Panc1 (cell line): ENCODE data around the gene KLK4. TPM values are rescaled to one million over a fixed set of nuclear protein-coding genes. Genes with fewer than 3 reads are reported as not detected.

ENCODE experiments used
- ATAC-seq: fragments of 200-7000 bp; cut with Tn5 transposase; 2 replicates; pipeline ENCODE4 v1.9.1; 2020; ENCODE audit warnings: mild to moderate bottlenecking, moderate library complexity
- BruUV-seq: library from RNA; stranded (reverse); fragments of 400-500 nt; replicated peaks from 2 replicates; lab custom pipeline; 2021; lab: Mats Ljungman, UMichigan
- CTCF ChIA-PET: fragments of 300-600 bp; sonication (Branson Sonifier 250); formaldehyde crosslinking; loops from one replicate; lab custom pipeline; 2022; ENCODE audit warnings: antibody characterized with exemption; lab: Charles Lee
- POLR2A ChIA-PET: fragments of 300-600 bp; sonication (Branson Sonifier 250); formaldehyde crosslinking; loops from one replicate; lab custom pipeline; 2022; ENCODE audit warnings: antibody characterized with exemption; lab: Charles Lee
- DNase-seq: peaks from one replicate; pipeline ENCODE4 v3.0.0-alpha.2; 2010; ENCODE audit warnings: low read depth, low spot score
- H3K27ac ChIP-seq: 2 replicates; pipeline ENCODE4 v1.5.1; 2011; ENCODE audit warnings: mild to moderate bottlenecking, low read length, inconsistent platforms
- H3K27me3 ChIP-seq: fragments of 200-500 bp; sonication (Bioruptor generic); 2 replicates; pipeline ENCODE4 v1.6.0; 2014; ENCODE audit warnings: low read length, inconsistent platforms; ENCODE audit not compliant: control insufficient read depth, insufficient read depth
- H3K36me3 ChIP-seq: fragments of 200-500 bp; sonication (Bioruptor generic); 2 replicates; pipeline ENCODE4 v1.5.1; 2014; ENCODE audit warnings: inconsistent platforms, mild to moderate bottlenecking, low read length, moderate library complexity; ENCODE audit not compliant: control insufficient read depth, insufficient read depth
- H3K4me1 ChIP-seq: 2 replicates; pipeline ENCODE4 v1.5.1; 2011; ENCODE audit warnings: inconsistent platforms, mild to moderate bottlenecking, low read length, moderate library complexity; ENCODE audit not compliant: control insufficient read depth, insufficient read depth
- H3K4me3 ChIP-seq, 2 experiments: 2 replicates each; pipeline ENCODE4 v1.5.1; 2011 to 2012; ENCODE audit warnings: low read depth in 2 of 2, low read length in 2 of 2, mild to moderate bottlenecking in 2 of 2, inconsistent platforms in 1 of 2, moderate library complexity in 1 of 2
- H3K9me3 ChIP-seq: fragments of 200-500 bp; sonication (Bioruptor generic); 2 replicates; pipeline ENCODE4 v1.5.1; 2014; ENCODE audit warnings: low read depth, mild to moderate bottlenecking, inconsistent platforms, low read length, moderate library complexity; ENCODE audit not compliant: control insufficient read depth, insufficient read depth
- CTCF ChIP-seq: fragments of 450-650 bp; IDR thresholded peaks from 2 replicates; pipeline ENCODE4 v1.5.1; 2017; ENCODE audit warnings: mild to moderate bottlenecking
- POLR2AphosphoS5 ChIP-seq: IDR thresholded peaks from 2 replicates; pipeline ENCODE4 v1.6.1; 2012; ENCODE audit warnings: mild to moderate bottlenecking, low read depth, low read length, moderate library complexity
- SIN3A ChIP-seq: IDR thresholded peaks from 2 replicates; pipeline ENCODE4 v1.6.1; 2012; ENCODE audit warnings: low read depth, mild to moderate bottlenecking, low read length, moderate library complexity, borderline replicate concordance; ENCODE audit not compliant: insufficient read depth
- TCF7L2 ChIP-seq: IDR thresholded peaks from 2 replicates; pipeline ENCODE4 v1.6.1; 2011; ENCODE audit warnings: mild to moderate bottlenecking, low read depth, low read length, inconsistent platforms
- in situ Hi-C: cut with HindIII; loops from 2 replicates; pipeline ENCODE4 v1.10.0; 2016; ENCODE audit warnings: low sequenced_read_pairs, low pct_unique_long_range_greater_than_20kb
- intact Hi-C: fragments of 100-400 bp; cut with micrococcal nuclease; formaldehyde crosslinking; loops from one replicate; pipeline ENCODE4 v1.10.0; 2022; ENCODE audit not compliant: unreplicated experiment
- total RNA-seq: library from RNA; stranded (reverse); gene quantifications from one replicate; pipeline ENCODE4 v1.2.1, GENCODE V29; 2021; ENCODE audit not compliant: unreplicated experiment
- TF ChIP-seq, protein P1 (sequence below), 2 experiments: IDR thresholded peaks; 2 replicates each; pipeline ENCODE4 v1.6.1; 2011 to 2012; ENCODE audit warnings: low read depth in 2 of 2, control low read depth in 1 of 2, low read length in 1 of 2, mild to moderate bottlenecking in 1 of 2, moderate library complexity in 1 of 2; ENCODE audit not compliant: insufficient read depth in 1 of 2

Gene KLK4
- total RNA-seq, 1 experiment from 2014 or later: not detected

GRCh38 chr19:50876456-50876855 lies 34.7 kb downstream of the KLK4 start:
- Histone ChIP-seq H3K27ac (no peak overlapping the region), H3K4me3 (no peak overlapping the region), H3K9me3 (no peaks in the 10 kb centered on the region), H3K4me1 (no peaks in the 10 kb centered on the region), H3K27me3 (peaks cover 7% of the 10 kb centered on the region; the same call in 1 of the 2 replicates), H3K36me3 (no peaks in the 10 kb centered on the region)
- intact Hi-C loops (no loop called here), in situ Hi-C loops (no loop called here)
- BruUV-seq: no TSS peak
- ATAC-seq (no peak), DNase-seq (no peak)
- ChIA-PET CTCF (no interaction called here), POLR2A (no interaction called here)
- no peak for TF ChIP-seq TCF7L2
- TF ChIP-seq, protein P1, sequence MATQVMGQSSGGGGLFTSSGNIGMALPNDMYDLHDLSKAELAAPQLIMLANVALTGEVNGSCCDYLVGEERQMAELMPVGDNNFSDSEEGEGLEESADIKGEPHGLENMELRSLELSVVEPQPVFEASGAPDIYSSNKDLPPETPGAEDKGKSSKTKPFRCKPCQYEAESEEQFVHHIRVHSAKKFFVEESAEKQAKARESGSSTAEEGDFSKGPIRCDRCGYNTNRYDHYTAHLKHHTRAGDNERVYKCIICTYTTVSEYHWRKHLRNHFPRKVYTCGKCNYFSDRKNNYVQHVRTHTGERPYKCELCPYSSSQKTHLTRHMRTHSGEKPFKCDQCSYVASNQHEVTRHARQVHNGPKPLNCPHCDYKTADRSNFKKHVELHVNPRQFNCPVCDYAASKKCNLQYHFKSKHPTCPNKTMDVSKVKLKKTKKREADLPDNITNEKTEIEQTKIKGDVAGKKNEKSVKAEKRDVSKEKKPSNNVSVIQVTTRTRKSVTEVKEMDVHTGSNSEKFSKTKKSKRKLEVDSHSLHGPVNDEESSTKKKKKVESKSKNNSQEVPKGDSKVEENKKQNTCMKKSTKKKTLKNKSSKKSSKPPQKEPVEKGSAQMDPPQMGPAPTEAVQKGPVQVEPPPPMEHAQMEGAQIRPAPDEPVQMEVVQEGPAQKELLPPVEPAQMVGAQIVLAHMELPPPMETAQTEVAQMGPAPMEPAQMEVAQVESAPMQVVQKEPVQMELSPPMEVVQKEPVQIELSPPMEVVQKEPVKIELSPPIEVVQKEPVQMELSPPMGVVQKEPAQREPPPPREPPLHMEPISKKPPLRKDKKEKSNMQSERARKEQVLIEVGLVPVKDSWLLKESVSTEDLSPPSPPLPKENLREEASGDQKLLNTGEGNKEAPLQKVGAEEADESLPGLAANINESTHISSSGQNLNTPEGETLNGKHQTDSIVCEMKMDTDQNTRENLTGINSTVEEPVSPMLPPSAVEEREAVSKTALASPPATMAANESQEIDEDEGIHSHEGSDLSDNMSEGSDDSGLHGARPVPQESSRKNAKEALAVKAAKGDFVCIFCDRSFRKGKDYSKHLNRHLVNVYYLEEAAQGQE (IDR thresholded peaks at IDR 0.05; ENCODE audit: insufficient read depth in 1 of 2, low read depth in 2 of 2, low read length in 1 of 2): no peak
- no peak for TF ChIP-seq POLR2AphosphoS5
- TF ChIP-seq CTCF: no peak
- no peak for TF ChIP-seq SIN3A

- CTCF ChIA-PET: no interaction called here
- POLR2A ChIA-PET: no interaction called here
- in situ Hi-C loops (no loop called here), intact Hi-C loops (no loop called here)
- BruUV-seq: no TSS peak
- peaks cover 5% of the 10 kb centered on the region; the same call in 1 of the 2 replicates for H3K27me3 ChIP-seq
- H3K27ac ChIP-seq: no peak overlapping the region
- H3K9me3 ChIP-seq: no peaks in the 10 kb centered on the region
- TF ChIP-seq POLR2AphosphoS5 (no peak), TCF7L2 (no peak), CTCF (no peak), SIN3A (no peak)
- TF ChIP-seq, protein P1 (IDR thresholded peaks at IDR 0.05; ENCODE audit: insufficient read depth in 1 of 2, low read depth in 2 of 2, low read length in 1 of 2): no peak
- H3K36me3 ChIP-seq: no peaks in the 10 kb centered on the region
- H3K4me3 ChIP-seq: no peak overlapping the region
- no peak for ATAC-seq
- DNase-seq: no peak
- H3K4me1 ChIP-seq: no peaks in the 10 kb centered on the region
Observed at GRCh38 chr19:50875795-50876422, 35.3 kb downstream of the KLK4 start.
